Fibroblast of peridontal ligament (primary cell): Measurements from ENCODE around the gene L3MBTL4.

Source experiments
- DNase-seq: peaks from one replicate; pipeline ENCODE4 v3.0.0-alpha.2; 2010; ENCODE audit errors: extremely low read depth

Gene L3MBTL4

GRCh38 chr18:5909125-5909524 is 505.6 kb downstream of the L3MBTL4 start:
- DNase-seq: peak; percentile 34
